Islet of Langerhans (tissue), 1 donor: ENCODE results near the gene CSH2.

Source experiments
- FAIRE-seq: peaks from one replicate; lab custom pipeline; 2011; peaks lifted over from hg19 to GRCh38; lab: Jason Lieb, UNC

CSH2 gene

GRCh38 chr17:63833741-63834373 is 39.6 kb downstream of the CSH2 start:
- no peak for FAIRE-seq

GRCh38 chr17:63833026-63833740 is 40.3 kb downstream of the CSH2 start:
- FAIRE-seq: no peak

DNA sequence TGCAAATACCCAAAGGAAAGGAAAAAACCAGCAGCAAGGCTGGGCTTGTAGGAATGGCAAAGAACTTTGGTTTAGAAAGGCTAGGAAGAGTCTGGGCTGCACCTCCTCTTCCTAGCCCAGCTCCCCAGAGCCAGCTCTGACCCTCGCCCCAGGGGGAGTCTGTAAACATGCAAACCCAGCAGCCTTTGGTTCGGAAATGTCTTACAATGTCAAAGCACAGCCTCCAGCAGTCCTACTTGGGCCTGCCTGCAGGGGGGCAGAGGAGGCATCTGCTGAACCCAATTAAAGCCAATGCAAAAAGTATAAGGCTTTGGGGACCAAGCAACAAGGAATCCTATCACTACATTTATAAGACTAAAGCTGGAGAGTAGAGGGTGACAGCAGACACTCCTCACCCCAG is 41.0 kb downstream of the CSH2 start:
- no peak for FAIRE-seq

- no peak for FAIRE-seq
Observed at GRCh38 chr17:63832014-63832413, 41.5 kb downstream of the CSH2 start.

DNA sequence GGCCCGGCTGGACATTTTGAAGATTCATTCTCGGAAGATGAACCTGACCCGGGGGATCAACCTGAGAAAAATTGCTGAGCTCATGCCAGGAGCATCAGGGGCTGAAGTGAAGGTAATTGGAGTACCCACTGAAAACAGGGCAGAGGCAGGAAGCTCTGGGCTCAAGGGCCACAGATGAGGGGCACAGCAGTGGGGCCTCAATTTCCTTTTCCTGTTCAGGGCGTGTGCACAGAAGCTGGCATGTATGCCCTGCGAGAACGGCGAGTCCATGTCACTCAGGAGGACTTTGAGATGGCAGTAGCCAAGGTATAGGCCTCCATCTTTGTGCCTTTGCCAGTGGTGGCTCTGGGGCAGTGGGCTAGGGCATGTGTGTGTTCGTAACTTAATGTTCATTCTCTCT is 42.0 kb downstream of the CSH2 start:
- no peak for FAIRE-seq

GRCh38 chr17:63830904-63831491 is 42.5 kb downstream of the CSH2 start:
- no peak for FAIRE-seq

DNA sequence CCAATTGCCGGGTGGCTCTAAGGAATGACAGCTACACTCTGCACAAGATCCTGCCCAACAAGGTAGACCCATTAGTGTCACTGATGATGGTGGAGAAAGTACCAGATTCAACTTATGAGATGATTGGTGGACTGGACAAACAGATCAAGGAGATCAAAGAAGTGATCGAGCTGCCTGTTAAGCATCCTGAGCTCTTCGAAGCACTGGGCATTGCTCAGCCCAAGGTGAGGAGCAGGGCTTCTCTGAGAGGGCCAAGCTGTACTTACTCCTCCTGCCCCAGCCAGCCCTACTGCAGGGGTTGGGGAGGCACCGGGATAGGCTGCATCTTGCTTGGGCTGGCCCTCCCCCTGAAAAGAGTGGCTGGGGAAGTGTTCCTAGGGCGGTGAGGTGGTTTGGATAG is 43.2 kb downstream of the CSH2 start:
- no peak for FAIRE-seq

- FAIRE-seq: no peak
Observed at GRCh38 chr17:63828936-63829335, 44.5 kb downstream of the CSH2 start.

GRCh38 chr17:63827801-63828221 is 45.7 kb downstream of the CSH2 start:
- no peak for FAIRE-seq

- FAIRE-seq: peak; percentile 94
Observed at GRCh38 chr17:63827002-63827800, 46.3 kb downstream of the CSH2 start, which contains the start of the genes FTSJ3 and PSMC5. TSS of gene FTSJ3 (minus strand) at chr17:63827663. CDS start at chr17:63826902, 761 bp downstream. TSS of gene PSMC5 (plus strand) at chr17:63827431. CDS start at chr17:63827491, 60 bp downstream.

GRCh38 chr17:63826468-63827001 is 46.9 kb downstream of the CSH2 start:
- no peak for FAIRE-seq

DNA sequence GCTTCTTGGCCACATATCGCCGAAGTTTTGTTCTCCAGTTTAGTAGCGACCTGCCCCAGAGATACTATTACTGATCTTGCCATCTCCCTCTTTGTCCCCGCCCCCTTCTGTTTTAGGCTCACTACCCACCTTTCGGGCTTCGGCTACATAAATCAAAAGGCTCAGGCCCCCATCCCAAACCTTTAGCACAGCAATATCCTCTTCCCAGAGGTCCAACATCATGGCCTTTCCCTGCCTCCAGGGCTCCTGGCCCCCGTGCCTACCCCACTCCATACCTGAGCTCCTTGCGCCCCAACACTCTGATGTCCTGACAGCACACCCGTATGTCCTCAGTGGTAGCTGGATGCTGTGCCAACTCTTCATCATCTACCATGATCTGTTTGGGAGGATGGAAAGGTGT is 49.1 kb downstream of the CSH2 start:
- no peak for FAIRE-seq

- FAIRE-seq: no peak
Observed at GRCh38 chr17:63823659-63824331, 49.7 kb downstream of the CSH2 start.

GRCh38 chr17:63822537-63822936 is 50.9 kb downstream of the CSH2 start:
- no peak for FAIRE-seq
